IPS-11a (cell line): Measurements from ENCODE around the gene TRIM43B.
"Not testable (repeated sequence)": the region's sequence is repeated elsewhere in the genome, so short reads cannot be mapped to it uniquely, and the experiment has no call there.

Source experiments
- H3K4me3 ChIP-seq: one replicate; pipeline ENCODE4 v1.5.1; 2013; ENCODE audit warnings: low read depth, low read length, control low read depth

The TRIM43B gene

DNA sequence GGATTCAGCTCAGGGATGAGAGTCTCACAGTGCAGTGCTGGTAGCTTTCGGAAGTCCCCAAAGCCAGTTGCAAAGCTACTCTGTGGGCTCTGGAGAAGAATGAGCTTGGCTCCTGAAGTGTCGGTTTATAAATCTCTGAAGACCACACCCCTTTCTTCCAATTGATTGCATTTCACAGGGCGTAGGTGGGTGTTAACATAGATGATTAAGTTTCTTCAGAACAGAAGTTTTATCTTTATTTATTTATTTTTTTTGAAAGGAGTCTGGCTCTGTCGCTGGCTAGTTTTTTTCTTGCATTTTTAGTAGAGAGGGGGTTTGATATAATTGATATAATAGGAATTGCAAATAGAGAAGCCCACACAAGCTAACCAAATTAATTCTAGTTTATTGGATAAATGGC, at the start of gene TRIM43B:
TRIM43B (minus strand) TSS at position 101 of the 400 bp plus-strand sequence. CDS start 2,040 bp downstream, outside the sequence.
- not testable (repeated sequence) for H3K4me3 ChIP-seq

DNA sequence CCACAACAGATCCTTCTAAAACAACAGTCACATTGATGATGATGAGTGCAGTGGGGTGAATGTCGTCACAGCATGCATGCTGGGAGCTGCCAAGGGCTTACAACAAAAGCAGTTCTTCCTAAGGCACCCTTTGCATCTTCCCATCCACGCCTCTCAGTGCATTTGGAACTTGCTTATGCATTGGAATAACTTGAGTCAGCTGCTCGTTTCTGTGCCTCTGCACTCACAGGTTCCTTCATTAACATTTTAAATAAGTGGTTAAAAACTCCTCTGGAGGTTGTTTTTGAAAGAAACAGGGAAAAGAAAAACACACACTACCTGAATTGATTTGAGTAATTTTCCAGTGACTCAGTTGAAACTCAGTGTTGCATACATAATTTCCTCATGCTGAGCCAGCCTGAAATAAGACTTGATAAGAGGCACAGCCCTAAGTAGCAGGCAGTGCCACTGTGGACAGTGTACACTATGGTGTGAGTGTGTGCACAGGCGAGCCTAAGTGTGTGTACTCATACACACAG, 46.8 kb upstream of the TRIM43B start:
- no peak overlapping the region for H3K4me3 ChIP-seq

DNA sequence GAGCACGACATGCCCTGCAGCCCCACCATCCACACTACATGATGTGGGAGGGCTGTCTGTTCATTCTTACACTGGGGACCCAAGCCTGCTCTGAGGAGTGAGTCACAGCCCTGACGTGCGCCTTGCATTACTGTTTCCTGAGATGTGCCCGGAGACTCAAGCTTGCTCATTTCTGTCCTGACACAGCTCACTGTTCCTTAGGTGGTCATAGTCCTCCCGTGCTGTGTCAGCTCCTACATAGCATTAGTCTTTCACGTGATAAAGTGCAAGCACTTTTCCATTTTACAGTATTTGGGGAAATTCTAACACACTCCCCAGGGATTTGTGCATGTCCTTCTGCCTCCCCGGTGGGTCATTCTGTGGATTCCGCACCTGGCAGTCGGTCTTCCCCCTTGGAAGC, 46.2 kb upstream of the TRIM43B start:
- H3K4me3 ChIP-seq: no peak overlapping the region

DNA sequence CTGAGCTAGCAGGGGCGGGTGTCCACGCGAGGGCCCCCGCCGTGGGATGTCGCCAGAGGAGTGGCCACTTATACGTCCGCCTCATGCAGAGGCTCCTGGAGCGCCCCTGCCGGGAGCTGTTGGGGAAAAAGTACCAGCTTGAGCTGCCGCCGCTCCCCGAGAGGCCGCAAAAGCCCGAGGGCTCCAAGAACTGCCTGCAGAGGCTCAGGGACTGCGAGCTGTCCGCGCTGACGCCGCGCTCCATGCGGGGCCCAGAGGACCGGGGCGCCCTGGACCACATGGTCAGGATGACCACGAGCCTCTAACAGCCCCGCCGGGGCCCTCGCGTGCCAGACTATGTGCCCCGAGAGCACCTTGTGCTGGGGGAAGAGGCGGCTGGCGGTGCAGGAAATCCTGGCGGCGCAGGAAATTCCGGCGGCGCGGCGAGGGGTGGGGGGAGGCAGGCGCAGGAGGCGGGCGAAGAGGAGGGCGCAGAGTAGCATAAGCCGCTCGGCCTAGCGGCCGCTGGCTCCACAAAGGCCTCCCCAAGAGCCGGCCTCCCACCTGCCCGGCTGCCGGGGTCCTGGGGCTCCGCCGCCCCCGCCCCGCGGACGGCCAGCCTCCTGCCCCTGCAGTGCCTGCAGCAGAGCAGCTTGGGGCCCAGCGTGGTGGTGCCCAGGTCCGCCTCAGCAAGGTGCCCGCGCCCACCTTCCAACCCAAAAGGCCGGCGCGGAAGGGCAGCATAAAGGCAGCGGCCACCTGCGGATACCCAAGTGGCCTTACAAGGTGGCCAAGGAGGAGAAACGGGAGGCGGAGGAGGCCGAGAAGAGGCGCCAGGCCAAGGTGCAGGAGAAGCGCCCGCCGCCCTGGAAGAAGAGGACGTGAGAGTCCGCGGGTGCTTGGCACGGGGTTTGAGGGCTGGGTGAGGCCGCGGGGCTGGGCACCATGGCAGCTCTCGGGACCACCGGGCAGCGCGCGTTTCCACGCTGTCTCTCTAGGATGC, 42.1 kb upstream of the TRIM43B start:
- H3K4me3 ChIP-seq: no peak overlapping the region

DNA sequence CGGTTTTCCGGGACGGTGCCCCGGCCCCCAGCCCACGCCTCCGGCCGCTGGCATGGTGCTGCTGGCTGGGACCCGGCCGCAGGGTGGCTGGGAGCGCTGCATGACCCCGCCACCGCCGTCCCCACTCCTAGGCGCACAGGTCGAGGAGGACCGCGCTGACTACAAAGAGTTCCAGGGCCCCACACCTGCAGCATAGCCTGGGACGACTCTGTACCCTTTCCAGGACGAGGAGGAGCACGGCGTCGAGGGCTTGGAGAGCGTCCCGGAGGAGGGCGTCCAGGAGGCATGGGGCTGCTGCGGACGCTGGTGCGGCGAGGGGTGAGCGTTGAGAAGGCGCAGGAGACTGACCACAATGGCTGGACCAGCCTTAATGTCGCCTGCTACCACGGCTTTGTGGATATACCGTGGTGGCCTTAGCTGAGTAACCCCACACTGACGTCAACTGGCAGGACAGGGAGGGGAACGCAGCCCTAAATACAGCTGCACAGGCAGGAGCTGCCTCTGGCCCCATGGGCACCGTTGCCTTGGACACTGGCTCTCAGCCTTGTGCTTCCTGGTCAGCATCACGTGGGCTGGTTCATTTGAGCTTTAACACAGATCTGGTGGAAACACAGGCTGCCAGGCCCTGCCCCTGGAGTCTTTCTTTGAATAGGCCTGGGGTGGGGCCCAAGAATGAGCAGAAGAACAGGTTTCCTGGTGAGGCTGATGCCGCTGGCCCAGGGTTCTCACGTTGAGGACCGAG, 40.9 kb upstream of the TRIM43B start:
- H3K4me3 ChIP-seq: no peak overlapping the region

DNA sequence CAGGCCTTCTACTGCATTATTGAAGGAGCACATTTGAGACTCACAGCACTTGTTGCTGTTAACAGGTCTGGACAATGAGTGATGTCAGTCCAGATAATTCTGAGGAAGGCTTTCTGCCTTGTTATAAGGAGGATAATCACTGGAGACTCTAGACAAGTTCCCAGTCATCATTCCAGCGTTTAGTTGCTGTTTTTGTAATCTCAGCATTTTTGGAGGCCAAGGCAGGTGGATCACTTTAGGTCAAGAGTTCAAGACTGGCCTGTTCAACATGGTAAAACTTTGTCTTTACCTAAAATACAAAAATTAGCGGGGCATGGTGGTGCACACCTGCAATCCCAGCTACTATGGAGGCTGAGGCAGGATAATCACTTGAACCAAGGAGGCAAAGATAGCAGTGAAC, 39.6 kb upstream of the TRIM43B start:
- H3K4me3 ChIP-seq: no peak overlapping the region

DNA sequence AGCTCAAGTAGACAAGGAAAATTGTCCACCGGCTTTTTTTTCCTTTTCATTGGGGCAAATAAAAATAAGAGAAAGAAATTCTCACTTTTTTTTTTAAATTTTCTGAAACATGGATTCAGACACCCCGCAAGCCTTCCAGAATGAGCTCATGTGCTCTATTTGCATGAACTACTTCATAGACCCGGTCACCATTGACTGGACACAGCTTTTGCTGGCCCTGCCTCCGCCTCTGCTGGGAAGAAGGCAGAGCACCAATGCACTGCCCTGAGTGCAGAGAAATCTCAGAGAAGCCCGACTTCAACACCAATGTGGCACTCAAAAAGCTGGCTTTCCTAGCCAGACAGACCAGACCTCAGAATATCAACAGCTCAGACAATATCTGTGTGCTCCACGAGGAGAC, 30.2 kb upstream of the TRIM43B start:
- no peak overlapping the region for H3K4me3 ChIP-seq

DNA sequence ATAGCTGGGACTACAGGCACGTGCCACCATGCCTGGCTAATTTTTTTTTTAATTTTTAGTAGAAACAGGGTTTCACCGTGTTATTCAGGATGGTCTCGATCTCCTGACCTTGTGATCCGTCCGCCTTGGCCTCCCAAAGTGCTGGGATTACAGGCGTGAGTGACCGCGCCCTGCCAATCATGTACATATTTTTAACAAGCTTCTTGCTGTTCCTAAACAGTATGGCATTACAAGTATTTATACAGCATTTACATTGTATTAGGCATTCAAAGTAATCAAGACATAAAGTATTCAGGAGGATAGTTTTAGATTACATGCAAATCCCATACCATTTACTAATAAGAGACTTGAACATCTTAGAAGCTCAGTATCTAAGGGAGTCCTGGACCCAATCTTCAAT, 29.7 kb upstream of the TRIM43B start:
- H3K4me3 ChIP-seq: not testable (repeated sequence)

DNA sequence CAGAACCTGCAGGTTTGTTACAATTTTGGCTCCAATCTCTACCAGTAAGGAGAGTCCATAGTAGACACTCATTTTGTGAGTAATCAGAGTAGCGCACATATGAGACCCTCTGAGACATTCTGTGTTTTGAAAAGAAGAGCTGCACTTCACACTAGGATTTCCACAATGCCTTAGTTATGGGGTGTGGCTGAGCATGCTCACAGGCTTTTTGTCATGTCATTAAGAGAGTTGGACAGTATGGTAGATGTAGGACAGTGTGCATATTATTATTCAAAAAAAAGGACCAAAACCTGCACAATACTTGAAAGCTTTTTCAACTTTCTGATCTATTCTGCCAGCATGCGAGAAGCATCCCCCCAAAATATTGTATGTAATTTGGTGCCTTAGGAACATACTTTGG, 24.9 kb upstream of the TRIM43B start:
- no peak overlapping the region for H3K4me3 ChIP-seq

DNA sequence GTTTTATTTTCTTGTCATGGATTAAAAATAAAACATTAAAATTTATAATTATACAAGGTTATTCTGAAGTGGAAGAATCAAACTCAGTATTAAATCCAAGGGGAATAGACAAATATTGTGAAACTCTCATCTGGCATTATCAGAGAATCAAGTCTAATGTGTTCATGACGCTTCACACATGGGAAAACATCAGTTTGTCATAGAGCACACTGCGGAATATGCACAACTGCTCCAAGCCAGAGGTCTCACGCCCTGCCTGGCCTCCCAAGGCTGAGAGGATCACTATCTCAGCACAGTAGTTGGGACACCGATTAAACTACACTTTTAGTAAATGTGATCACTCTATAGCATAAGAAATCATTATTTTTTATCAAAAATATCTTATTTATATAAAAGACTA, 20.7 kb upstream of the TRIM43B start:
- no peak overlapping the region for H3K4me3 ChIP-seq

DNA sequence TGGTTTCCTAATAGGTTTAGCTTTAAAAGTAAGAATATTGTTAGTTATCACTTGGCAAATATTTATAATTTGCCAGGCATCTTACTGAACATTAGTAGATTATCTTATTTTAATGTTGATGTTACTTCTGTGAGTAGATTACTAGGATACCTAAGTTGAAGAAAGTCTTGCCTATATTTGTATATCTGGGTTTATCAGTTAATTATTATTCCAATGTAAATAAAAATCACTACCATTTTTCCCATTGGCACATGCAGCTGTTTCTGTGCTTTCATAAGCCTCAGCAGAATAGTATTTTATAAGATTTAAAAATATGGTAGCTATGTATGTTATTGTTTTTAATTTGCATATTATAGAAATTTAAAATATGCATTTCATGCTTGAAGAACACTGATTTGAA, 16.3 kb upstream of the TRIM43B start:
- no peak overlapping the region for H3K4me3 ChIP-seq

DNA sequence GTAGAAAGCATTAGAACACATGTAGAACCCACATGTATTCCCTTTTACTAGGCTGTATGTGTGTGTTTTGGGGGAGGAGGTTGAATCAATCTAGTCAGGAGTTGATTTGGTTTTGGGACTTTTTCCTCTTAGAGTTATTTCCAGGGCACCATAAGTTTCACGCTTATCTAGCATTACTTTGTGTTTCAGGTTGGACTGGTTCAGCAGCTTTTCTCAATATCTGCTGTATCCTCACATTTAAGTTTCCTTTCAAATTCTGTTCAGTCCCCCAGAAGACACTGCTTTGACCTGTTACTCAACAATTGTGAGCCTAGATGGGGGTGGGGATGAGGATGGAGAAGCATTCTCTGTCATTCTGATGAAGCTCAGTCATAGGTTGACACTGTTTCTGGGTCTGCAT, 7.5 kb upstream of the TRIM43B start:
- H3K4me3 ChIP-seq: not testable (repeated sequence)

DNA sequence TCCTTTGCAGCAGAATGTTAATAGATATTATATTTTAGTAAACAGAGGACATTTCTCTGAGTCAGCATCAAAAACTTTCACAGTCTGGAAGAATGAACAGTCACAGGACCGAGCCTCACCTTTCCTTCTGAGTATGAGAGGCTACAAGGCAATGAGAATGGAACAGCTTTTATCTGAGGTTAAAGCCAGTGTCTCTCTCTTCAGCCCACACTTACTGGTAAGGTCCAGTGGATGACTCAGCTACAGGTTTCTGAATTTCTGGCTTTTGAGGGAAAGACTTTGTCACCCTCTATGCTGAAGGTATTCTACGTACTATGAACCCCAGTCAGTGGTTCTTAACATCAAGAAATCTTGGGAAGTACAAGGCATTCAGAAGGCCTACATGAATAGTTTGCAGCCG, 9.5 kb downstream of the TRIM43B start:
- not testable (repeated sequence) for H3K4me3 ChIP-seq

DNA sequence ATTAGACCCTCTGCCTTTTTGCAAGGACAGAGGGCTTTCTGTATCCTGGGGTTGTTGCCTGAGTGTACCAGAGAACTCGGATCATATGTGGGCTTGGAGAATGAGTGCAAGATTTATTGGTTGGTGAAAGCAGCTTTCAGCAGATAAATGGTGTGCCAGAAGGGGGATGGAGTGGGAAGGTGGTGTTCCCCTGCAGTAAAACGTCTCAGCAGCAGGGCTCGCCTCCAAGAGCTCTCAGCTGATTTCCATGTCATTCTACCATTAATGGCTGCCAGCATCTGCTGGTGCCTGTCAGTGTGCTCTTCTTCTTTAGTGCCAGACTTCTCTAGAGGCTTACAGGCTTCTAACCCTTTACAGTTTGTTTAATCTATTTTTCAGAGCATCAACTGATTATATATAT, 16.6 kb downstream of the TRIM43B start:
- not testable (repeated sequence) for H3K4me3 ChIP-seq

DNA sequence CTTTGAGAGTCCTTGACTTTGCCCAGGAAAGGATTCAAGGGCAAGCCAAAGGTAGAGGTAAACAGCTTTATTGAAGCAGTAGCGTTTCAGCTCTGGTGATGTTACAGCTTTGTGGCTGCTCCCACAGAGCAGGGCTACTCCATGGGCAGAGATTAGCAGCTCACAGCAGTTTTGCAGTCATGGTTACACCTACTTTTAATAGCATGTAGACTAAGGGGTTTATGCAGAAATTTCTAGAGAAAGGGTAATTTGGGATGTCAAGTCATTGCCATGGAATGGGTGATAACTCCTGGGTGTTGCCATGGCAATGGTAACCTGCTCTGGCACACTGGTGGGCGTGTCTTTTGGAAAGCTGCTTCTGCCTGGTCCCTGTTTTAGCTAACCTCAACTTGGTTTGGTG, 18.0 kb downstream of the TRIM43B start:
- H3K4me3 ChIP-seq: not testable (repeated sequence)

DNA sequence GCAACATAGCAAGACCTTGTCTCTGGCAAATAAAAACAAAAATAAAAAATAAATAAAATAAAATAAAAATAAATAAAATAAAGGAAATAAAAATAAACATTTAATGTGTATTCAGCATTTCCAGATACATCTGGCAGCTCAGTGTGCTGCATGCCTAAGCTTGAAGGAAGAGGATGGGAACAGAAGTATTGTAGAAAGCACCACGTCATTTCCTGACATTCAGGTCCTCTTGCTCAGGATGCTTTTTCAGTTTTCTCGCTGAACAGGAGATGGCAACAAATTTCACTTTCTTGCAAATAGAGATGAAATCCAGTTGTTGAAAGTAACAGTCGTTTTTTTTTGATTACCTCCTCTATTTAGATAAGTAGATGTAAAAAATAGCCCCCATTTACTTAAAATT, 21.3 kb downstream of the TRIM43B start:
- H3K4me3 ChIP-seq: not testable (repeated sequence)

DNA sequence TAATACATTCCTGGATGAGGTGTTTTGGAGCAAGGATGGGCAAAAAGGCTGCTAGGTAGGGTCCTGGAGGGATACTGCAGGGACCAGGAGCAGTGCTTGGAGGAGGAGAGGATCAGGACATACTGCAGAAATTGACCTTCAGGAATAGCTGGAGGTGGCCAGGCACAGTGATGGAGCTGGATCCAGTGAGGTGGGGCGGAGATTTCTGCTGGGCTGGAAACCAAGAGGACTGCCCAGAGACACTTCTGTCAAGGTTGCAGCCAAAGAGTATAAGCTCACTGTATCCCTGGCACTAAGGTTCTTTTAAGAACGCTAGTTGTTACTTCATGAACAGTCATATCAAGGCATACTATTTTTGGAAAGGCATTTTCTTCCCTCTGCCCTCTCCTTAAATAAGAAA, 39.2 kb downstream of the TRIM43B start:
- H3K4me3 ChIP-seq: not testable (repeated sequence)

DNA sequence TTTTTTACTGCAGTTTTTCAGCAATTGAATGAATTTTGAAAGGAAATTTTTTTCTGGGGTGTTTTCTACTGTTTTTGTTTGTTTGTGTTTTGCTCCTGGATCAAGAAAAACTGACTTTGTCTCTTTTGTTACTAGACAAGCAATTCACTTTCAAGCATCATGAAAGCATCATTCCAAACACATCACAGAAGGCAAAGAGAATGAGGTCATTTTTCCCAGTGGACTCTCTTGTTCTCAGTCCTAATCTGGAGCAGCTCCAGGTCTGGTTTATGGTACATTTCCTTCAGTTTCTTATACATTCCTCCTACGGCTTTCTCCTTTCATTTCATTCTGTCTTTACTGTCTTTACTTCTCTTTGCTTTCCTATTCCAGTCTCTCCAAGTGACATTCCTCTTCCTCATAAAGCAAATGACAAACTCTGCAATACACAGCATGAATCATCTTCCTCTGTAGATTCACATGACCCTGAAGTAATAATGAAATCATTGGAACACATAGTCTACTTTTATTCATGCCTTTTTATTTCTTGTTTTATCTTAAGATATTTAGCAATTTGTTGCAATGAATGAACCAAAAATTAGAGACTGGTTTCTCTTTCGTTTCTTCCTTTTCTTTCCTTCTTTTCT, 42.0 kb downstream of the TRIM43B start:
- H3K4me3 ChIP-seq: not testable (repeated sequence)

DNA sequence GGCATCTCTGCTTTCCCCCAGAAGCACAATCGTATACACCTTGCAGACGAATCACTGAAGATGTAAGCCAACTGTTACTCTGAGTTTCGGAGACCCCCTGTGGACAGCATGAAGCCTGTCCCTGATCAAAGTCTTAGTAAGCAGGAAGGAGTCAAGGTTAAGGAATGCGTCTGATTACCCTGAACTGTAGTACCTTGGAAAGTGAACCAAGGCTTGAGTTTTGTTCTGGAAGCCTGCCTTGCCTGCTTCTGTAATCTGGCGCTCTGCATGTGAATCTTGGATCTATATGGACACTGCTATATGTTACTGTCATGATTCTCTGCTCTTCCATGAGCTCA, 48.7 kb downstream of the TRIM43B start:
- H3K4me3 ChIP-seq: not testable (repeated sequence)

DNA sequence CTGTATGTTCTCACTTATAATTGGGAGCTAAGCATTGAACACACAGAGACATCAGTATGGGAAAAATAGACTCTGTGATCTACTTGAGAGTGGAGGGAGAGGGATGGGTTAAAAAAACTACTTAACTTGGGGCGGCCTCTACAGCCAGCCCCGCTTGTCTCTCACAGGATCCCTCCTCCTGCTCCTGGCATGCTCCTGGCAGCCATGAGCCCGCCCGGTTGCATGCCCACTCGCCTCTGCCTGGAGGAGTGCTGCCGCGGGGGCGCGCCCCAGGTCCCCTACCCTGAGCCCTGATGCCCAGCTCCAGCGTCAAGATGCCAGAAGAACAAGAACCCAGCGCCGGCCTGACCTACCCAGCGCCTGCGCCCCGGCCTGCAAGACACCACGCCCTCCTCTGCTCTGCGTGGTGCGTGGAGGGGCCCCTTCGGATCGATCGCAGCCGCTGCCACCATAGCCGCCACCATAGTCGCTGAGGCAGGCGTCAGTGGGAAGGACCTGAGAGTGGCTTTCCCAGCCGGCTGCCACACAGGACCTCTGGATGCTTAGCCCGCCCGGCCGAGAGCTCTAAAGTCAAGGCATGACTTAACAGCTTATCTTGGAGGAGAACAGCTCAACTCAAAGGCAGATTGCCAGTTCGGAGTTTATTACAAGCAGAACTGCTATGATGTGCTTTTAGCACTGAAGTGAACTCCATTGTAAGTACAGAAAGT, 49.2 kb downstream of the TRIM43B start:
- not testable (repeated sequence) for H3K4me3 ChIP-seq

DNA sequence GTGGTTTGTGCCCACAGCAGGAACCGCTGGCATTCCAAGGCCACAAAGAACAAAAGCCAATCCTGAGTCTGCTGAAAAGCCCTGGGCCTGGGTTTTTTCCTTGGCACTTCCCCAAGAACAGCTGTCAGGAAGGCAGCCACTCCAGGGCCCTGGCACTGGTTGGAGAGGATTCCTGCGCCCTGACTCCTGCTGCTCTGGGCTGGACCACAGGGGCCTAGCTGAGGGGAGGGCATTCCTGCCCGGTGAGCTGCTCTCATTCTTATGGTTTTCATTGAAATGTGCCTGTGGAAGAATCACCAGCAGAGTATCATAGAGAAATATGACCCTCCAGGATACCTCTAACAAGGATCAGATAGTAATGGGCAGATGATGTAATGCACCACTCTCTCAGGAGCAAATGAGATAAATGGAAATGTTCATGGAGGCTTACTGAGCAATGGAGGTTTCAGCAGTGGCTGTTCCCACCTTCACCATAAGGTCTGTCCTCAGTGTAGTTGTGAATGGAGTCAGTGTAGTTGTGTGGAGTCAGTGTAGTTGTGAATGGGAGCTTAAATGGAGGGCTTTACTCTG, 50.0 kb downstream of the TRIM43B start:
- not testable (repeated sequence) for H3K4me3 ChIP-seq
